GM21447 (cell line): Measurements from ENCODE around the gene FFAR3.
A peak's percentile ranks its signal among the peaks of the same experiment; 100 is the strongest.

ENCODE experiments used
- ATAC-seq: cut with Tn5 transposase; IDR thresholded peaks from one replicate; pipeline ENCODE4 v1.9.1; 2021; ENCODE audit not compliant: unreplicated experiment

Gene FFAR3

DNA sequence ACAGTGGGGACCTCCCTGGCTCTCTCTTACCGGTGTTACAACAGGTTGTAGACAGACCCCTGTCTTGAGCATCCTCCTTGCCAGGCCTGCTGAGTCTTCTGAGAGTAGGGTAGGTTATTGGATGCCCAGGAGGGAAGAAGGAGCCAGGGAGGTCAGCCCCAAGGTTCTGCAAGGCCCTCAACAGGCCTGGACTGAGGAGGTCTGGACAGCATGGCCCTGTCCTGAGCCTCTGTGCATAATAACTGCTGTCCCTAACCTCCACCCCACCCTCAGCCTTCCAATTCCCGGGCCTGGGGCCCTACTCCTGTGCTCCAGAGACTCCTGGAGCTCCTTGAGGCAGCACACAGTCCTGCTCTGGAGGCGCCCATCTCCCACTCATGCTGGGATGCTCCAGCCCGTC lies 28.9 kb upstream of the FFAR3 start:
- peak; percentile 12 for ATAC-seq

DNA sequence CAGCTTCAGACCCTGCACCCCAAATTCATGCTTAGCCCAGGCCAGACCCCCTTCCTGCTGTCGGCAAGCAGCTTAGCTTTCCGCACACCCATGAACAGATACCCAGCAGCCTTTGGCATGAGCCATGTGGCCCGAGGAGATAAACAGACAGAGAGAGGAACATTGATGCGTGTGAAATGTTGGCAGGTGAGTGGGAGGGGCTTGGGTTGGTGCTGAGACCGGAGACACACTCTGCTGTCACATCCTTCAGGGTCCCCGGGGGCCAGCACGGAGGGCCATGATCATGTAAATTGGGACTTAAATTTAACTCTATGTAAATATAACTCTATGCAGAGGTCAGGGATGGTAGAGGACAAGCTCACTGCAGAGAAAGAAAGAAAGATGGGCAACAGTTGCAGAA lies 27.8 kb upstream of the FFAR3 start:
- peak; percentile 54 for ATAC-seq

DNA sequence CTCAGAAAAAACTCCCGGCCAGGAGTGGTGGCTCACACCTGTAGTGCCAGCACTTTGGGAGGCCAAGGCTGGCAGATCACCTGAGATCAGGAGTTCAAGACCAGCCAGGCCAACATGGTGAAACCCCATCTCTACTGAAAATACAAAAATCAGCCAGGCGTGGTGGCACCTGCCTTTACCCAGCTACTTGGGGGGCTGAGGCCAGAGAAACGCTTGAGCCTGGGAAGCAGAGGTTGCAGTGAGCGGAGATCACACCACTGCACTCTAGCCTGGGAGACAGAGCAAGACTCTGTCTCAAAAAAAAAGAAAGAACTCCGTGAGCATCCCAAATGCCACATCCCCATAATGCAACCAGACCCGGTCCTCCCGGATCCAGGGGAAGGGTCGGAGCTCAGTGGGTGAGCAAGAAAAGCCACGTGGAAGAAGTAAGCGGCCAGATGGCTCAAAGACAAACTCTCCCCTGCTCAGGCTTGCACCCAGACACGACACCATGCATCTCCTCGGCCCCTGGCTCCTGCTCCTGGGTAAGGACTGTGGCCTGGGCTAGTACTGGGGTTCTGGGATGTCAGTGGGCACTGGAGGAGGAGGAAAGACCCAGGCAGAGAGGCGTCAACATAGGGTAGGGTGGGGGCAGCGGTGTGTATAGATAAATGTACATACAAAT lies 26.6 kb upstream of the FFAR3 start:
- no peak for ATAC-seq

DNA sequence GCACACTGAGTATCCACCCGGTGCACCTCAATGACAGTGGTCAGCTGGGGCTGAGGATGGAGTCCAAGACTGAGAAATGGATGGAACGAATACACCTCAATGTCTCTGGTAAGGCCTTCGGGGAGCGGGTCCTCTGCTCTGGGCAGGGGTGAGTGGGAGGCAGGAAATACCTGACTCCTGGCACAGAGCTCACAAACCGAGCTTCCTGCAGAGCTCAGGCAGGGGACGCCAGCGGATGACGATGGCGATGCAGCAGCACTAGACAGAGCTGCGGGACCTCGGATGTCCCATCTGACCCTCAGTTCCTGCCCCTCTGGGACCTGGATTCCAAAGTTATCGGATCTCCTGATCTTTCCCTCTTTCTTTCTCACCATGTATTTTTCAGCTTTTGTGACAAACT lies 25.4 kb upstream of the FFAR3 start:
- no peak for ATAC-seq

GRCh38 chr19:35334144-35334753 lies 24.0 kb upstream of the FFAR3 start:
- no peak for ATAC-seq

GRCh38 chr19:35336166-35336955 lies 21.9 kb upstream of the FFAR3 start:
- no peak for ATAC-seq

DNA sequence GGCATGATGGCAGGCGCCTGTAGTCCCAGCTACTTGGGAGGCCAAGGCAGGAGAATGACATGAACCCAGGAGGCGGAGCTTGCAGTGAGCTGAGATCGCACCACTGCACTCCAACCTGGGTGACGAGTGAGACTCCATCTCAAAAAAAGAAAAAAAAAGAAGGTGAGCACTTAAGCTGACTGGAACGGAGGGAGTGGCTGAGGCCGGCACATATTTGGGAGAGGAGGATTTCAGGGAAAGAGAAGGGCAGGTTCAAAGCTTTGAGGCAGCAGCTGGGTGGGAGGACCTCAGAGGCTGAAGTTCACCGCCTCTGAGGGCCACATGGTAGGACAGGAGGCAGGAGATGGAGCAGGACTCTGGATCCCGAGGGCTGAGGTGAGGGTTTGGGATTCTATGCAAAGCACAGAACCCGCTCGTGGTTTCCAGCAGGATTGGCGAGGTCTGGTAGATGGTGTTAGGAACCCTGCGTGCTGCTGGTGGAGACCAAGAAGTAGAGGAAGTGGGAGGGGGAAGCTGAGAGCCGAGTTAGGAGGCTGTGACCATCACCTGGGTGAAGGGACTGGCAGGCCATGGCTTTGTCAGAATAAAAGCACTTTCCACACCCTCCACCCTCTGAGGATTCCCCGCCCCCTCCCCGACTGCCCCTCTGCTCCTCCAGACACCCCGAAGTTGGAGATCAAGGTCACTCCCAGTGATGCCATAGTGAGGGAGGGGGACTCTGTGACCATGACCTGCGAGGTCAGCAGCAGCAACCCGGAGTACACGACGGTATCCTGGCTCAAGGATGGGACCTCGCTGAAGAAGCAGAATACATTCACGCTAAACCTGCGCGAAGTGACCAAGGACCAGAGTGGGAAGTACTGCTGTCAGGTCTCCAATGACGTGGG lies 20.9 kb upstream of the FFAR3 start:
- ATAC-seq, result no peak

DNA sequence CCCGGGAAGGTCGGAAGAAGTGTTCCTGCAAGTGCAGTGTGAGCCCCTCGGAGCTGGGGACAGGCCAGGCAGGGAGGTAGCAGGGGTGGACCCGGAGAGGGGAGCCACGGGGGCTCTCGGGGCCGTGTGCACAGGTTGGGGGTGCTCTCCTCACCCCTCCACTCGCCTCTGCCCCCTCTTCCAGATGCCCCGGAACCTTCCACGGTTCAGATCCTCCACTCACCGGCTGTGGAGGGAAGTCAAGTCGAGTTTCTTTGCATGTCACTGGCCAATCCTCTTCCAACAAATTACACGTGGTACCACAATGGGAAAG lies 20.3 kb upstream of the FFAR3 start:
- ATAC-seq, result no peak

DNA sequence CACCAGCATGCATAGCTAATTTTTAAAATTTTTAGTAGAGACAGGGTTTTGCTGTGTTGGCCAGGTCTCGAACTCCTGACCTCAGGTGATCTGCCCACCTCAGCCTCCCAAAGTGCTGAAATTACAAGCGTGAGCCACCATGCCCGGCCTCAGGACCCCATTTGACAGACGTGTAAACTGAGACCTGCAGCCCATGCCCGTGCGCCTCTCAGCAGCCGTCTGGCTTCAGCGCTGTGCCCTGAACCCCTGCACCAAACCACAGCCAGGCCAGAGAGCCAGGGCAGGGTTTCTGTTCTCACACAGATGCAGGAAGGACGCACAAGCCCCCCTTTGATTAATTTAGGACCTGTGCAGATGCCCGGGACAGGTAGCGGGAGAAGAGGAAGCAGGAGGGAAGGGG lies 17.8 kb upstream of the FFAR3 start:
- no peak for ATAC-seq

- no peak for ATAC-seq
Observed at GRCh38 chr19:35341006-35341405, 17.3 kb upstream of the FFAR3 start.

- no peak for ATAC-seq
Observed at GRCh38 chr19:35341565-35342225, 16.6 kb upstream of the FFAR3 start.

DNA sequence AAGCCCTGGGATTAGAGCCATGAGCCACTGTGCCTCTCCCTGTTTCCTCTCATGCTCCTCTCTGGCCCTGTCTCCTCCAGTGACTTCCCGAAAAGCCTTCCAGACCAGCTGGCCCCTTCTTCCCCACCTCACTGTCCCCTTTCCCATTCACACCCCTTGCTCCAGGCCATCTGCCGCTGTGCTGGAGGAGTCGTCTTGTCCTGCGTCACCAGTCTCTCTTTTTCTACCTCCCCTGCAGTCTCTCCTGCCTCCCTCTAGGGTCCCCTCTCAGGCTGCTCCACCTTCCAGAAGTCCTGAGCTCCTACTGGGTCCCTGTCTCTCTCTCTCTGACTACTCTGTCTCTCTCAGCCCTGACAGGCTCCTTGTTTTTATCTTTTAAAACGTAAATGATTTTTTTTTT lies 15.8 kb upstream of the FFAR3 start:
- no peak for ATAC-seq

DNA sequence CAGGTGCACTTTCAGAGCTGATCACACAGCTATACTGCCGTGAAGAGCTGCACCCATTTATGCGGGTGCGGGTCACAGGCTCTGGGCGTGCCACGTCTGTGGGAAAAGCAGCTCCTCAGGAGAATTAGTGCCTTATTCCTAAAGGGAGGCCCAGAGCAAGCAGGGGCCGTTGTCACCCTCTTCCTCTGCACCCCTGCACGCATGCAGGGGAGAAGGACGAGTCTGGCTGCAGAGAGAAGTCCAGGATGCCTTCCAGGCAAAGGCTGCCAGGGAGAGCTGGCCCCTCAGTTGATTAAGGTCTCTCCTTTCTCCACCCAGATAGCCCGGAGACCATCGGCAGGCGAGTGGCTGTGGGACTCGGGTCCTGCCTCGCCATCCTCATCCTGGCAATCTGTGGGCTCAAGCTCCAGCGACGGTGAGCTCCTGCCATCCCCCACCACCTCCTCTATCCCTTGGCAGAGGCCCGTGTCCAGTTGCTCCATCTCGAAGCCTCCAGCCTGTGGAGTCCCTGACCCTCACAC lies 13.7 kb upstream of the FFAR3 start:
- no peak for ATAC-seq

DNA sequence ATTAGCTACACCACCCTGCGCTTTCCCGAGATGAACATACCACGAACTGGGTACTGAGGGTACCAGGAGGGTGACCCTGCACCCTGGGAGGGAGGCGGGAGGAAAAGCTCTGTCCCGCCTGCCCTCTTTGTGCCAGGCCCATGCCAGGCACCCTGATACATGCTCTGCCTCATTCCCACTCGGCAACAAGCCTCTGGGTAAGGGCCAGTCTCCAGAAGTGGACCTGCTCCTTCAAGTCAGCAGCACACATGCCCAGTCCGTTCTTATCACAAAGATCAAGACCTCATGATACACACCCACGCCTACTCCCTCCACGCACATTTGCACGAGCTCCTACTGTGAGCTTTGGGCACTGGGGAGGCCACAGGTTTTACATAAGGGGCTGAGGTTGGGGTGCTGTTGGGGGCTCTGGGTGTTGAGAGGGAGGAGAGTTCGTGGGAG lies 12.6 kb upstream of the FFAR3 start:
- no peak for ATAC-seq

DNA sequence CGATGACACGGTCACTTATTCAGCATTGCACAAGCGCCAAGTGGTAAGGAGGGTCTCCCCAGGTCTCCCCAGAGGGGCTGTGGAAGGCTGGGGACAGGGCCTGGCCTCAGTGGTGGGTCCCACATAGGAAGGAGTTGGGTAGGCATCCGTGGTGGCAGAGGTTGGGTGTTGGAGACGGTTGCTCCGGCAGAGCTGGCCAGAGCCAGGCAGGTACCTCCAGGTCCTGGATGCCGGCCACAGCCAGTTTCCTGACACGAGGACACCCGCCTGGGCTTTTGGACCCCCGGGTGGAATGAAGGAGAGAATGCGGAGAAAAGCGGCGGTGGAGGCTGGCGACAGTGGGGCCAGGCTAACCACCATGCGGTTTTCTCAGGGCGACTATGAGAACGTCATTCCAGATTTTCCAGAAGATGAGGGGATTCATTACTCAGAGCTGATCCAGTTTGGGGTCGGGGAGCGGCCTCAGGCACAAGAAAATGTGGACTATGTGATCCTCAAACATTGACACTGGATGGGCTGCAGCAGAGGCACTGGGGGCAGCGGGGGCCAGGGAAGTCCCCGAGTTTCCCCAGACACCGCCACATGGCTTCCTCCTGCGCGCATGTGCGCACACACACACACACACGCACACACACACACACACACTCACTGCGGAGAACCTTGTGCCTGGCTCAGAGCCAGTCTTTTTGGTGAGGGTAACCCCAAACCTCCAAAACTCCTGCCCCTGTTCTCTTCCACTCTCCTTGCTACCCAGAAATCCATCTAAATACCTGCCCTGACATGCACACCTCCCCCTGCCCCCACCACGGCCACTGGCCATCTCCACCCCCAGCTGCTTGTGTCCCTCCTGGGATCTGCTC lies 11.8 kb upstream of the FFAR3 start:
- ATAC-seq, result peak; percentile 33

GRCh38 chr19:35347171-35347929 lies 10.9 kb upstream of the FFAR3 start, which contains the start of gene FFAR1:
Gene FFAR1 (plus strand): TSS chr19:35347902. CDS start chr19:35351552, 3,650 bp downstream.
- peak; percentile 60 for ATAC-seq

GRCh38 chr19:35347930-35348298 lies 10.3 kb upstream of the FFAR3 start:
- ATAC-seq, result no peak

- no peak for ATAC-seq
Observed at GRCh38 chr19:35348911-35349611, 9.2 kb upstream of the FFAR3 start.
